Measurements from ENCODE around the gene TTR. TPM values are rescaled to one million over a fixed set of nuclear protein-coding genes. Genes with fewer than 3 reads are reported as not detected.

TTR gene
- total RNA-seq, 1 donor from 2014 or later: 4,291 TPM

Other genes starting within 250 kb of the TTR start
- gene DSG4, start 215.1 kb upstream of the TTR start, total RNA-seq: not detected
- gene DSG3, start 144.1 kb upstream of the TTR start, total RNA-seq: not detected
- gene DSG2, start 93.7 kb upstream of the TTR start, total RNA-seq: 10.9 TPM
- 2.7 TPM for gene B4GALT6, start 92.7 kb downstream of the TTR start, total RNA-seq
- not detected for gene SLC25A52, start 169.0 kb downstream of the TTR start, total RNA-seq

Data from left lobe of liver (tissue), 1 donor.